Body of pancreas (tissue), 4 donors: ENCODE data around the gene KCND2. TPM values are rescaled to one million over a fixed set of nuclear protein-coding genes. Genes with fewer than 3 reads are reported as not detected.

Experiments used
- ATAC-seq: fragments of 150-250 bp; one replicate; pipeline ENCODE4 v1.9.1; 2016
- DNase-seq, 4 donors: peaks; one replicate each; pipeline ENCODE4 v3.0.0-alpha.2; 2019
- H3K27ac ChIP-seq, 4 donors: fragments of 200-600 bp; sonication (generic); 1 replicate in 3 of 4; 2 replicates in 1 of 4; pipeline versions ENCODE4 v1.5.1 to v1.6.1; 2016 to 2019; ENCODE audit warnings: mild to moderate bottlenecking in 1 of 4, mixed read lengths in 1 of 4, moderate library complexity in 1 of 4
- H3K27me3 ChIP-seq, 2 donors: fragments of 200-600 bp; sonication (generic); one replicate each; pipeline ENCODE4 v1.6.0; 2016; ENCODE audit warnings: mild to moderate bottlenecking in 1 of 2
- H3K36me3 ChIP-seq, 2 donors: fragments of 200-600 bp; sonication (generic); replicated peaks in 1 of 2; 2 replicates each; pipeline ENCODE4 v1.5.1; 2016; ENCODE audit warnings: low read depth in 2 of 2; ENCODE audit not compliant: insufficient read depth in 1 of 2
- H3K4me1 ChIP-seq: fragments of 200-600 bp; sonication (generic); one replicate; pipeline ENCODE4 v1.6.0; 2016
- H3K4me3 ChIP-seq, 2 donors: fragments of 200-600 bp; sonication (generic); 1 replicate in 1 of 2; 2 replicates in 1 of 2; pipeline ENCODE4 v1.5.1; 2016 to 2019
- H3K9me3 ChIP-seq, 3 donors: fragments of 200-600 bp; sonication (generic); 1 replicate in 2 of 3; 2 replicates in 1 of 3; pipeline ENCODE4 v1.5.1; 2016
- POLR2A ChIP-seq, 3 donors: fragments of 450-650 bp; IDR thresholded peaks; one replicate each; pipeline ENCODE4 v1.6.1; 2016; ENCODE audit warnings: antibody characterized with exemption in 3 of 3, mild to moderate bottlenecking in 2 of 3
- WGBS, 2 donors: methylation state at CpG; one replicate each; pipeline ENCODE4 v1.1.5; 2017; 5-methylcytosine and 5-hydroxymethylcytosine counted together
- intact Hi-C: fragments of 100-400 bp; cut with DNase I; formaldehyde crosslinking; loops from one replicate; pipeline ENCODE4 v1.15.1; 2023
- total RNA-seq, 2 donors: library from RNA; depleted of rRNA; stranded (reverse); fragments of >200 nt; gene quantifications; one replicate each; pipeline ENCODE4 v1.1.0, GENCODE V29; 2016
- TF ChIP-seq, protein P1 (sequence below), 7 experiments: fragments of 450-650 bp in 4 of 7; fragments of 200-600 bp in 3 of 7; sonication (generic) in 3 of 7; IDR thresholded peaks; one replicate each; pipeline ENCODE4 v1.5.1; 2016 to 2019; ENCODE audit warnings: antibody characterized with exemption in 7 of 7

KCND2 gene
- total RNA-seq, 2 donors from 2014 or later, result 0.52 to 0.66 TPM

DNA sequence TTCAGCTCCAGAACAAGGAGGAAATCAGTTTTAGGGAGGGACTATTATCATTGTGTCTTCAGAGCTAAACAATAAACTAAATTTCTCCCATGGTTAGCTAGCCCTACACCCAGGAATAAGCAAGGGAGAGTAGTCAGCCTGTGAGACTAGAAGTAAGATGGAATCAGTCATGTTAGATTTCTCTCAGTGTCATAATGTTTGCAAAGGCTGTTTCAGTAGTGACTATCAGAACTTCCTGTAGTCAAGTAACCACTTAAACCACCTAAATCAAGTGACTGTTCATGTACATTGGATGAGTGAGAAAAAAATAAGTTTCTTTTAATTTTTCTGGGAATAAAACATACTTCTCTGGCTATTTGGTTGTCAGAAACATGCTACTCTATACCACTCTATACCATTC lies 121.6 kb downstream of the KCND2 start:
- ATAC-seq (no peak), DNase-seq (no peak)
- TF ChIP-seq POLR2A (IDR thresholded peaks at IDR 0.05), result no peak
- TF ChIP-seq, protein P1, sequence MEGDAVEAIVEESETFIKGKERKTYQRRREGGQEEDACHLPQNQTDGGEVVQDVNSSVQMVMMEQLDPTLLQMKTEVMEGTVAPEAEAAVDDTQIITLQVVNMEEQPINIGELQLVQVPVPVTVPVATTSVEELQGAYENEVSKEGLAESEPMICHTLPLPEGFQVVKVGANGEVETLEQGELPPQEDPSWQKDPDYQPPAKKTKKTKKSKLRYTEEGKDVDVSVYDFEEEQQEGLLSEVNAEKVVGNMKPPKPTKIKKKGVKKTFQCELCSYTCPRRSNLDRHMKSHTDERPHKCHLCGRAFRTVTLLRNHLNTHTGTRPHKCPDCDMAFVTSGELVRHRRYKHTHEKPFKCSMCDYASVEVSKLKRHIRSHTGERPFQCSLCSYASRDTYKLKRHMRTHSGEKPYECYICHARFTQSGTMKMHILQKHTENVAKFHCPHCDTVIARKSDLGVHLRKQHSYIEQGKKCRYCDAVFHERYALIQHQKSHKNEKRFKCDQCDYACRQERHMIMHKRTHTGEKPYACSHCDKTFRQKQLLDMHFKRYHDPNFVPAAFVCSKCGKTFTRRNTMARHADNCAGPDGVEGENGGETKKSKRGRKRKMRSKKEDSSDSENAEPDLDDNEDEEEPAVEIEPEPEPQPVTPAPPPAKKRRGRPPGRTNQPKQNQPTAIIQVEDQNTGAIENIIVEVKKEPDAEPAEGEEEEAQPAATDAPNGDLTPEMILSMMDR (IDR thresholded peaks at IDR 0.05), result no peak

DNA sequence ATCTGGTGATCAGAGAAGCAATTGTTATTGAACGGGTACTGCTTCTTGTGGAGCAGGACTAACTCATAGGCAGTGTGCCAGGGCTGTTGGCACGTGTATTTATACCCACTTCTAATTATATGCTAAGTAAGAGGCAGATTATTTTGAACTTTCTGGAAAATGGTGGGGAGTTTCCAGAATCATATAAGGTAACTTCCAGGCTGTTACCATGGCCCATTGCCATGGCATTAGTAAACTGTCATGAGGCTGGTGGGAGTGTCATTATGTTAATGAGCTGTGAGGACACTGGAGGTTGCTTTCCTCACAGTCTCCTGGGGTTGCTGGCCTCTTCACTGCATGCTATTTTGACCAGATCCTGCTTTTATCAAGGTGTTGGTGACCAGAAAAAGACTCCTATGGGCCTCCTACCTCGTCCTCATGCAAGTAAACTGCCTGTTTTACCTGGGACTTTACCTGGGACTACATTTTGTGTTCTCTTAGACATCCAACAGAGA lies 122.6 kb downstream of the KCND2 start:
- H3K27me3 ChIP-seq, result no peaks in the 10 kb centered on the region
- H3K9me3 ChIP-seq, result no peaks in the 10 kb centered on the region
- no peak for ATAC-seq
- H3K4me1 ChIP-seq, result no peaks in the 10 kb centered on the region
- no peak overlapping the region for H3K27ac ChIP-seq
- WGBS, 2 donors, result 49 to 64% methylated on average over 3 of the region's 3 CpGs
- no peak overlapping the region for H3K4me3 ChIP-seq
- no peak for TF ChIP-seq POLR2A (IDR thresholded peaks at IDR 0.05)
- TF ChIP-seq, protein P1 (IDR thresholded peaks at IDR 0.05), result no peak
- DNase-seq, result no peak
- intact Hi-C loops, result no loop called here
- H3K36me3 ChIP-seq, result no peaks in the 10 kb centered on the region

More for the DNA sequence above, 121.6 kb downstream of the KCND2 start:
- Histone ChIP-seq H3K27me3 (no peaks in the 10 kb centered on the region), H3K4me1 (no peaks in the 10 kb centered on the region), H3K9me3 (no peaks in the 10 kb centered on the region), H3K4me3 (no peak overlapping the region), H3K36me3 (no peaks in the 10 kb centered on the region), H3K27ac (no peak overlapping the region)
- intact Hi-C loops, result no loop called here

DNA sequence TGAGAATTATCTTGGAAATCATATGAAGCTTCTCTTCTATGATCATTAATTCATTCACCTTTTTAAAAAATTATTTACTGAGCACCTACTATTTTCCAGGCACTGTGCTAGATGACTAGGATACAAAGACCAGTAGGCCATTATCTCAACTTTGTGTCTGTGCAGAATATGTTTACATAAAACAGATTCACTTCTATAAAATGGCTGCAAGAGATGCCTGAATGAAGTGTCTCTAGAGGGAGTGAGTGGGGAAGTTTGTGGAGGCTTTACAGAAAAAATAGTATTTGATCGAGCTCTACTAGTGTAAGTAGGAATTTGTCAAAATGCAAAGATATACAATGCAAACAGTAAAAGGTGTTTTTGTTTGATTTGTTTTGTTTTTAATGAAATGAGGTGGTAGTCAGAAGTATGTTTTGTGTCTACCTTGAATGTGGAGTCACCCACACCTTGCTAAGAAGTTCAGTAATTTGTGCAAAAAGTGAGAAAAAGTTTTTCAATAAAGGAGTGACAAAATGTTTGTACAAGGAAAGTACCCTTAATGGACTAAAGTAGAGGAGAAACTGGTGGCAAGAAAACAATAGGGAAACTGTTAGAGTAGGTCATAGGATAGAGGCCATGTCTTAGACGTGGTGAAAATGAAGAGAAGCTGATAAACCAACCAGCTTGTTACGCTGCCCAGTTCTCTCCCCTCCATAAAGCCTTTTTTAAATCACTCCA lies 125.5 kb downstream of the KCND2 start:
- Histone ChIP-seq H3K36me3 (no peaks in the 10 kb centered on the region), H3K4me3 (no peak overlapping the region), H3K27me3 (no peaks in the 10 kb centered on the region), H3K9me3 (no peaks in the 10 kb centered on the region), H3K4me1 (peaks cover 7% of the 10 kb centered on the region), H3K27ac (no peak overlapping the region)
- no peak for TF ChIP-seq POLR2A (IDR thresholded peaks at IDR 0.05)
- TF ChIP-seq, protein P1 (IDR thresholded peaks at IDR 0.05), result no peak
- no peak for DNase-seq
- 62 to 72% methylated on average over 3 of the region's 3 CpGs for WGBS, 2 donors
- no peak for ATAC-seq
- intact Hi-C loops, result no loop called here

DNA sequence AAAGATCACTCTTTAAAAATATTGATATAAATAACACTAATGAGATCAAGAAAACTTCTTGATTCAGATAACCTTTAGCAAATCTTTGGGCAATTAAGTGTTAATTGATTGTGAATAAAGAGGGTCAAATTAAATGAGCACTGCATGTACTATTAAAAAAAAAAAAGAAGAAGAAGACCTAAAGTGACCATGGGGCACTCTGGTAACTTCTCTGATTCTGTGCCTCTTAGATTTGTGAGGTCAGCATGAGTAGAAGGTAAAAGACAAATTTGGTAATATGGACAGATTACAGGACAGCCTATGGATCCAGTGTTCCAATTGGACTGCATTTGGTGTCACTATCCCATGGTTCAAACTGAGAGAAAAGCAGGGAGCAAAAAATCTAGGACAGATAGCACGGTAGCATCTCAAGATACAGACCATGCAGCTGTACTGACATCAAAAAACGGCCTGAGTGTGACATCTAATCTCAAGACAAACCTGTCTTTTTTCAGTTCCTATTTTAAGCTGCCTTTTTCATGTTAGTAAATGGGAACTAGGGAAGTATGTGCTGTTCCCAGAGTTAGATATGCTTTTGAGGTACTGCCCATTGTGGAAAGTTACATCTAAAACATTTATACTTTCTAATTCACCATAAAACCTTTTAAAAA lies 128.0 kb downstream of the KCND2 start:
- intact Hi-C loops, result no loop called here
- DNase-seq (no peak), ATAC-seq (no peak)
- WGBS, 2 donors, result 28 to 66% methylated on average over 2 of the region's 2 CpGs
- H3K27ac ChIP-seq, result no peak overlapping the region
- H3K9me3 ChIP-seq, result no peaks in the 10 kb centered on the region
- peaks cover 7% of the 10 kb centered on the region for H3K4me1 ChIP-seq
- no peak for TF ChIP-seq POLR2A (IDR thresholded peaks at IDR 0.05)
- TF ChIP-seq, protein P1 (IDR thresholded peaks at IDR 0.05), result no peak
- no peaks in the 10 kb centered on the region for H3K27me3 ChIP-seq
- H3K36me3 ChIP-seq, result no peaks in the 10 kb centered on the region
- H3K4me3 ChIP-seq, result no peak overlapping the region
